BLaER1 (cell line): ENCODE data around the gene ZFP92.
A peak's percentile ranks its signal among the peaks of the same experiment; 100 is the strongest.

ENCODE experiments used
- H3K27ac ChIP-seq: shearing (Covaris generic); formaldehyde crosslinking; 2 replicates; pipeline ENCODE4 v1.8.1; 2022
- H3K27me3 ChIP-seq: shearing (Covaris generic); formaldehyde crosslinking; 2 replicates; pipeline ENCODE4 v1.8.1; 2022
- H3K36me3 ChIP-seq: shearing (Covaris generic); formaldehyde crosslinking; 2 replicates; pipeline ENCODE4 v1.8.1; 2022
- H3K4me1 ChIP-seq: shearing (Covaris generic); formaldehyde crosslinking; 2 replicates; pipeline ENCODE4 v1.8.1; 2022
- H3K4me2 ChIP-seq: shearing (Covaris generic); formaldehyde crosslinking; 2 replicates; pipeline ENCODE4 v1.8.1; 2022
- H3K4me3 ChIP-seq: shearing (Covaris generic); formaldehyde crosslinking; 2 replicates; pipeline ENCODE4 v1.8.1; 2022
- H3K9ac ChIP-seq: shearing (Covaris generic); formaldehyde crosslinking; 2 replicates; pipeline ENCODE4 v1.8.1; 2022
- H3K9me3 ChIP-seq: shearing (Covaris generic); formaldehyde crosslinking; 2 replicates; pipeline ENCODE4 v1.8.1; 2022
- H4K20me1 ChIP-seq: shearing (Covaris generic); formaldehyde crosslinking; 2 replicates; pipeline ENCODE4 v1.8.1; 2022
- Cebpa-rat ChIP-seq: shearing (Covaris generic); IDR thresholded peaks from 2 replicates; pipeline ENCODE4 v1.8.1; 2022

ZFP92 gene

GRCh38 chrX:153408221-153408721 is 3.0 kb upstream of the ZFP92 start:
- no peaks in the 10 kb centered on the region for H3K36me3 ChIP-seq
- H3K4me2 ChIP-seq = no peak overlapping the region
- H3K9me3 ChIP-seq = no peaks in the 10 kb centered on the region
- TF ChIP-seq Cebpa-rat = no peak
- no peak overlapping the region for H3K27ac ChIP-seq
- H3K4me1 ChIP-seq = peaks cover 9% of the 10 kb centered on the region
- no peak overlapping the region for H3K4me3 ChIP-seq
- H3K9ac ChIP-seq = no peak overlapping the region
- H4K20me1 ChIP-seq = peaks cover 18% of the 10 kb centered on the region; the same call in 1 of the 2 replicates
- H3K27me3 ChIP-seq = peaks cover 78% of the 10 kb centered on the region

- no peaks in the 10 kb centered on the region for H3K36me3 ChIP-seq
- no peak for TF ChIP-seq Cebpa-rat
- no peak overlapping the region for H3K9ac ChIP-seq
- no peak overlapping the region for H3K4me3 ChIP-seq
- H4K20me1 ChIP-seq = peaks cover 24% of the 10 kb centered on the region; the same call in 1 of the 2 replicates
- H3K4me1 ChIP-seq = peaks cover 9% of the 10 kb centered on the region
- H3K9me3 ChIP-seq = no peaks in the 10 kb centered on the region
- H3K27me3 ChIP-seq = peaks cover 78% of the 10 kb centered on the region
- no peak overlapping the region for H3K27ac ChIP-seq
- H3K4me2 ChIP-seq = no peak overlapping the region
These were observed 2.4 kb upstream of the ZFP92 start for GRCh38 chrX:153408871-153409351.

GRCh38 chrX:153409414-153410101 is 1.7 kb upstream of the ZFP92 start:
- TF ChIP-seq Cebpa-rat = no peak
- H3K36me3 ChIP-seq = no peaks in the 10 kb centered on the region
- H3K4me2 ChIP-seq = no peak overlapping the region
- no peaks in the 10 kb centered on the region for H3K9me3 ChIP-seq
- peaks cover 9% of the 10 kb centered on the region for H3K4me1 ChIP-seq
- H3K27ac ChIP-seq = no peak overlapping the region
- H3K27me3 ChIP-seq = peaks cover 79% of the 10 kb centered on the region
- no peak overlapping the region for H3K9ac ChIP-seq
- H3K4me3 ChIP-seq = no peak overlapping the region
- peaks cover 24% of the 10 kb centered on the region; the same call in 1 of the 2 replicates for H4K20me1 ChIP-seq

- H3K9me3 ChIP-seq = no peaks in the 10 kb centered on the region
- TF ChIP-seq Cebpa-rat = no peak
- peaks cover 9% of the 10 kb centered on the region for H3K4me1 ChIP-seq
- H3K27me3 ChIP-seq = peaks cover 78% of the 10 kb centered on the region
- H4K20me1 ChIP-seq = peaks cover 24% of the 10 kb centered on the region; the same call in 1 of the 2 replicates
- H3K4me2 ChIP-seq = no peak overlapping the region
- H3K36me3 ChIP-seq = no peaks in the 10 kb centered on the region
- no peak overlapping the region for H3K27ac ChIP-seq
- H3K9ac ChIP-seq = no peak overlapping the region
- H3K4me3 ChIP-seq = no peak overlapping the region
These were observed 899 bp upstream of the ZFP92 start for GRCh38 chrX:153410373-153410772.

- Histone ChIP-seq H3K36me3 (no peaks in the 10 kb centered on the region), H3K27ac (no peak overlapping the region), H3K4me1 (peaks cover 9% of the 10 kb centered on the region), H4K20me1 (peaks cover 24% of the 10 kb centered on the region; the same call in 1 of the 2 replicates), H3K27me3 (peaks cover 78% of the 10 kb centered on the region), H3K4me2 (no peak overlapping the region), H3K9ac (no peak overlapping the region), H3K4me3 (no peak overlapping the region), H3K9me3 (no peaks in the 10 kb centered on the region)
- TF ChIP-seq Cebpa-rat = no peak
These were observed 401 bp upstream of the ZFP92 start for GRCh38 chrX:153410888-153411254.

GRCh38 chrX:153411988-153412574 is 809 bp downstream of the ZFP92 start:
- TF ChIP-seq Cebpa-rat = no peak
- peaks cover 81% of the 10 kb centered on the region for H3K27me3 ChIP-seq
- H3K4me3 ChIP-seq = peak overlapping the region; percentile 51
- no peaks in the 10 kb centered on the region for H3K36me3 ChIP-seq
- peak overlapping the region; percentile 58 for H3K4me2 ChIP-seq
- H3K4me1 ChIP-seq = peaks cover 14% of the 10 kb centered on the region
- peaks cover 20% of the 10 kb centered on the region; the same call in 1 of the 2 replicates for H4K20me1 ChIP-seq
- H3K9ac ChIP-seq = no peak overlapping the region
- no peaks in the 10 kb centered on the region for H3K9me3 ChIP-seq
- no peak overlapping the region for H3K27ac ChIP-seq

GRCh38 chrX:153412746-153413720 is 1.8 kb downstream of the ZFP92 start:
- no peak overlapping the region for H3K9ac ChIP-seq
- peaks cover 20% of the 10 kb centered on the region; the same call in 1 of the 2 replicates for H4K20me1 ChIP-seq
- H3K9me3 ChIP-seq = no peaks in the 10 kb centered on the region
- no peak overlapping the region for H3K4me2 ChIP-seq
- no peak overlapping the region for H3K27ac ChIP-seq
- H3K36me3 ChIP-seq = no peaks in the 10 kb centered on the region
- no peak overlapping the region for H3K4me3 ChIP-seq
- H3K27me3 ChIP-seq = peaks cover 87% of the 10 kb centered on the region
- peaks cover 23% of the 10 kb centered on the region for H3K4me1 ChIP-seq
- no peak for TF ChIP-seq Cebpa-rat

GRCh38 chrX:153413731-153414130 is 2.5 kb downstream of the ZFP92 start:
- Histone ChIP-seq H3K4me1 (peaks cover 27% of the 10 kb centered on the region), H3K4me2 (no peak overlapping the region), H3K36me3 (no peaks in the 10 kb centered on the region), H3K27me3 (peaks cover 94% of the 10 kb centered on the region), H4K20me1 (peaks cover 20% of the 10 kb centered on the region; the same call in 1 of the 2 replicates), H3K4me3 (no peak overlapping the region), H3K9ac (no peak overlapping the region), H3K27ac (no peak overlapping the region), H3K9me3 (no peaks in the 10 kb centered on the region)
- TF ChIP-seq Cebpa-rat = no peak

GRCh38 chrX:153414856-153415510 is 3.7 kb downstream of the ZFP92 start:
- no peaks in the 10 kb centered on the region for H3K9me3 ChIP-seq
- no peak overlapping the region for H3K9ac ChIP-seq
- H3K4me3 ChIP-seq = no peak overlapping the region
- H3K27me3 ChIP-seq = peaks cover 96% of the 10 kb centered on the region
- no peak overlapping the region for H3K27ac ChIP-seq
- no peaks in the 10 kb centered on the region for H3K36me3 ChIP-seq
- H4K20me1 ChIP-seq = peaks cover 20% of the 10 kb centered on the region; the same call in 1 of the 2 replicates
- no peak overlapping the region for H3K4me2 ChIP-seq
- no peak for TF ChIP-seq Cebpa-rat
- peaks cover 27% of the 10 kb centered on the region for H3K4me1 ChIP-seq
